Measurements from ENCODE around the gene IGSF11.

IGSF11 gene

GRCh38 chr3:118863731-118864322 lies 170.8 kb downstream of the IGSF11 start:
- DNase-seq, result no peak

- DNase-seq, result no peak
Observed at GRCh38 chr3:118859950-118860349, 174.7 kb downstream of the IGSF11 start.

- peak in 1 of 2 donors; percentile 6 for DNase-seq
Observed at GRCh38 chr3:118851466-118852193, 183.0 kb downstream of the IGSF11 start.

GRCh38 chr3:118850687-118851086 lies 184.0 kb downstream of the IGSF11 start:
- no peak for DNase-seq
